MV-4-11 (cell line): Measurements from ENCODE around the gene DHCR7.

Experiments
- DNase-seq: peaks from one replicate; lab custom pipeline; 2025; lab: John Stamatoyannopoulos, UW

Gene DHCR7

DNA sequence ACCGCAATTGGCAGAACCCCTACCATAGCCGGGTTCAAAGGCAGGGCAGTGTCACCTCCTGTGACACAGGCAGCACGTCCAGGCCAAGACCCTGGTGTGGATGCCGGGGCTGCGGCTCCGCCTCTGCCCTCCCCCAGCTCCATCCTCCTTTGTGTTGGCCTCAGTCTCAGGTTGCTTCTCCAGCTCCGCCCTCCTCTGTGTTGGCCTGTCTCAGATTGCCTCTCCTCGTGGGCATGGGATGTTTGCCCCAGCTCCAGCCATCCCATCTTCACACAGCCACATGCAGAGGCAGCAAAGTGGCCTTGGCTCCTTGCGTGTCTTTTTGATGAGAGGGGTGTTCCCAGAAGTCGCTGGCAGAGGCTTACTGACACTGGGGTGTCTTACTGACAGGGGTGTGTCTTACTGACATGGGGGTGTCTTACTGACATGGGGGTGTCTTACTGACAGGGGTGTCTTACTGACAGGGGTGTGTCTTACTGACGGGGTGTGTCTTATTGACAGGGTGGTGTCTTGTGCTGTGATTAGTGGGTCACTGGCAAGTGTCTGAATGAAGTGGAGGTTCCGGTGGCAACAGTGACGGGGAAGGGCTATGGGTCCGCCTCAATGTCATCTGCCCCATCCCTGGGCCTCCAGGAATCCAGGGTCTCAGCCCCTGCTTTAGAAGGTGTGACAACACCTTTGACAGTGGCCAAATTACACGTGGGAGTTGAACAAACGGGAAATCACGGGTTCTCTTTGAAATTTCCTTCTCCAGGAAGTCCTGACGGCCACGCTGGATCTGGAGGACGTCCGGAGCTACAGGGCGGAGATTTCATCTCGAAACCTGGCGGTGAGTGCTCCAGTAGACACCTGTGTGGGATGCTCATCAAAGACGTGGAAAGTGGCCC is 29.7 kb upstream of the DHCR7 start:
- DNase-seq = no peak

- DNase-seq = no peak
Measured at GRCh38 chr11:71476926-71477640, 28.9 kb upstream of the DHCR7 start.

DNA sequence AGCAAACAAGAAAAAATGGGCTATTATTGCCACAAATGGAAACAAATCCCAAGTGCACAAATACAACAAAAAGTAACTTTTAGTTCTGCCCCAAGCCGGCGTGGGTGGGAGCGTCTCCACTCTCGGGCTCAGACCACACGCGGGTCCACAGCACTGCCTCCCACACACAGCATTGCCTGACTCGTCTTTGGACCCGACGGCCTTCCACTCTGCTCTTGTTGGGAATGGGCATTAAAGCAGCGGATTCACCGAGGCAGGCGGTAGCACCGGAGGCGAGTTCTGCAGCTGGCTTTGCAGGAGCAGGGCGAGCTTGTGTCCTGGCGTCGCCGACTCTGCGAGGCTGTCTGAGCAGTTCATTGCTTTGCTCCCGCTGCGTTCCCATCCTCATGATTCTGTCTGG is 27.8 kb upstream of the DHCR7 start:
- no peak for DNase-seq

- DNase-seq = no peak
Measured at GRCh38 chr11:71474771-71475483, 26.7 kb upstream of the DHCR7 start.

DNA sequence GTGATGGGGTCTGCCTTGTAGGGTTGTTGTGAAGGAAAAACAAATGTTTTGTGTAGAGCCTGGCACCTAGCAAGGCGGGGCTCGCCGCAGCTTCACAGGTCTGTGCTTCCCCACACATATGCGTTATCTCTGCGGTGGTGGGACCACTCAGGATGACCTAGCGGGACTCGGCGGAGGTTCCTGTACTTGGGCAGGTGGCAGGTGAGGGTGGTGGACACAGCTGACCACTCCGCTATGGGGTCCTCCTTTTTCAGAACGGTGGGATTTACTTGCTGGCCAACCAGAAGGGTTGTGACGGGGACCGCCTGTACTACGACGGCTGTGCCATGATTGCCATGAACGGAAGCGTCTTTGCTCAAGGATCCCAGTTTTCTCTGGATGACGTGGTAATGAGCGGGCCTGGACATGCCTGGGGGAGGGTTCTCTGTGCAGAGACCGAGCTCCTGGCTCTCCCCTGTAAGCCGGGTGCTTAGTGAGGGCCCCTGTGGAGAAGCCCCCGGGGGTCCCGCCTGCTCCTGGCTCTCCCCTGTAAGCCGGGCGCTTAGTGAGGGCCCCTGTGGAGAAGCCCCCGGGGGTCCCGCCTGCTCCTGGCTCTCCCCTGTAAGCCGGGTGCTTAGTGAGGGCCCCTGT is 26.1 kb upstream of the DHCR7 start:
- DNase-seq = no peak

DNA sequence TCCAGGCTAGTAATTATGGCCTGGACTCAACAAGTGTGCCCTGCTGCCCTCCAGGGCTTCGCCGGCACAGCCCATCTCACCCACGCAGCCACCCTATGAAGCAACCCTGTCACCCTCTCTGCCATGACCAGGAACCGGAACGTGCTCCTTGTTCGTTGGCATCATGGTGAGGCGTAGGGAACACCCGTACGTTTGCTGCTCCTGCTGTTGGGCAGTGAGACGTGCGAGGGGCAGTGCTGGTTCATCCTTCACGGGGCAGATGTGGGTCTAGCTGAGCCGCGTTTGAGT is 25.5 kb upstream of the DHCR7 start:
- no peak for DNase-seq

DNA sequence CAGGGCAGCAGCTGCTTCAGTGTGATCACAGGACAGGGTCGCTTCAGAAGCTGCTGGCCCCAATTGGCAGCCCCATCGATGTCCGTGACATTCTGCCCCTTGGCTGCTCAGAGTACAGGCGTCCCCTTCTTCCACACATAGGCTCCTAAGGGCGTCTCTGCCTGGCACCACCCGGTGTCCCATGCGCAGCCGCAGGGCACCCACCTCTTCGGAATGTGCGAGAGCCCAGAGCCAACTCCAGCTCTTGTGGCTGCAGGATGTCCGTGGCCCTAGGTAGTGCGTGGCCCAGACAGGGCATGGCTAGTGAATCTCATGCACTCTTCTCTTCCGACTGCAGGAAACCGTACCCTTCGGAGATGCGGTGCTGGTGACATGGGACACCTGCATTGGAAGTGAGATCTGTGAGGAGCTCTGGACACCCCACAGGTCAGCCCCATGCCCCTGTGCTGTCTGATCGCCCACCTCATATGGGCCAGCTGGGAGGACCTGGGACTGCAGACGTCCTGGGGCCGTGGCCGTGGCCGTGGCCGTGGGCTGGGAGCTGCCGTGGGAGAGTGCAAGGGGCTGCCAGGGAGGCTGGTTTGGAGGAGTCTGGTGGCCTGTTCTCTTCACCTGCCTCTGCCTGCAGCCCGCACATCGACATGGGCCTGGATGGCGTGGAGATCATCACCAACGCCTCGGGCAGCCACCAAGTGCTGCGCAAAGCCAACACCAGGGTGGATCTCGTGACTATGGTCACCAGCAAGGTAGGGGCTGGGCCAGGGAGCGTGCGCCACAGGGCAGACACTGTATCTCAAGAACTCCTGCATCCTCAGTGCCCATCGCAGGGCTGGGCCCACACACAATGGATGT is 25.0 kb upstream of the DHCR7 start:
- no peak for DNase-seq

GRCh38 chr11:71472357-71472885 is 24.2 kb upstream of the DHCR7 start:
- peak; percentile 2 for DNase-seq

GRCh38 chr11:71470946-71471345 is 22.8 kb upstream of the DHCR7 start:
- no peak for DNase-seq

DNA sequence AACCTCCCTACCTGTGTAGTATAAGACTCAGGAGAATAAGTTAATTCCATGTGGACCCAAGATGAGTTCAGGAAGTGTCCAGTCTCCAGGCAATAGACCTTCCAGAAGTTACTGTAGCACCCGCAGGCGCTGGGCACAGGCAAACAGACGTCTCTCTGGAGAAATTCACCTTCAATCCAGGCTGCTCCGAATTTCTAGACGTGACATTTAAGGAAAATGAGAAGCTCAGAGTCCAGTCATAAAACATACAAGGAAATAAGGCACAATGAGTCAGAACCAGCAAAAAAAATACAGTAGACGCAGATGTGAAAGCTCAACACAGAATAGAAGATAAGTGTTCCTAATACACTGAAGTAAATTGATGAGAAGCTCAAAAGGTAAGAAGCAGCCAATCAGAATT is 19.0 kb upstream of the DHCR7 start:
- DNase-seq = no peak

- no peak for DNase-seq
Measured at GRCh38 chr11:71466358-71466757, 18.2 kb upstream of the DHCR7 start.

GRCh38 chr11:71465054-71465453 is 16.9 kb upstream of the DHCR7 start:
- no peak for DNase-seq

- DNase-seq = no peak
Measured at GRCh38 chr11:71463331-71464211, 15.4 kb upstream of the DHCR7 start.

- DNase-seq = no peak
Measured at GRCh38 chr11:71462726-71463125, 14.5 kb upstream of the DHCR7 start.

DNA sequence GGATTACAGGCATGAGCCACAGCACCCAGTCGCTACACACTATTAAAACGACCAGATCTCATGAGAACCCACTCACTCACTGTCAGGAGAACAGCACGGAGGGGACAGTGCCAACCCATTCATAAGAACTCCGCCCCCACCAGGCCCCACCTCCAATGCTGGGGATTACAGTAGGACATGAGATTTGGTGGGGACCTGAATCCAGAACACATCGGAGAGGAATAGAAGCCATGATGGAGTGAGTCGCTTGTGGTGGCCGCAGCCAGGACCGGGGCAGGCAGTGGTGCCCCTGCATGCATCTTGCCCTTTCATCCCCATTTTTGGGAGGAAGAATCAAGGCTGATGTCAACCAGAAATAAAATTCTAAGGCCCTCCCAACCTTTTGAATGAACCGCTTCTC is 13.5 kb upstream of the DHCR7 start:
- no peak for DNase-seq

GRCh38 chr11:71459767-71460320 is 11.7 kb upstream of the DHCR7 start:
- no peak for DNase-seq

DNA sequence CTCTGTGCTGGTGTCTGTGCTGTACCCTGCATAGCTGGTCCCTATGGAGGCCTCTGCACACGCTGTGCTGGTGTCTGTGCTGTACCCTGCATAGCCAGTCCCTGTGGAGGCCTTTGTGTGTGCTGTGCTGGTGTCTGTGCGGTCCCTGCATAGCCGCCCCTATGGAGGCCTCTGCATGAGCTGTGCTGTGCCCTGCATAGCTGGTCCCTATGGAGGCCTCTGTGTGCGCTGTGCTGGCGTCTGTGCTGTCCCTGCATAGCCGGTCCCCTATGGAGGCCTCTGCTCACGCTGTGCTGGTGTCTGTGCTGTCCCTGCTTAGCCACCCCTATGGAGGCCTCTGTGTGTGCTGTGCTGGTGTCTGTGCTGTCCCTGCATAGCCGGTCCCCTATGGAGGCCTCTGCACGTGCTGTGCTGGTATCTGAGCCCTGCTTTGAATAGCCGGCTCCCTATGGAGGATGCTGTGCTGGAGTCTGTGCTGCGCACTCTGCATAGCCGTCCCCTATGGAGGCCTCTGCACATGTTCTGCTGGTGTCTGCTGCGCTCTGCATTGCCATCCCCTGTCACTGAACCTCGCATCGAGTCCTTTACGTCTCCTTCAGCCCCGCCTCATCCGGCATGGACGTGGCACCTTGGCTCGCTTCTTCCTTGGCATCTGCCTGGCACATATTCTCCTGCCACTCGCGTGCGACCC is 11.0 kb upstream of the DHCR7 start:
- no peak for DNase-seq

- no peak for DNase-seq
Measured at GRCh38 chr11:71458146-71459070, 10.2 kb upstream of the DHCR7 start.
